Measurements from ENCODE around the gene PTPRN2.

- no peak for TF ChIP-seq POLR2A (IDR thresholded peaks at IDR 0.05; ENCODE audit: insufficient read depth in 1 of 2, low read depth in 2 of 2, low read length in 2 of 2)
- TF ChIP-seq CTCF (CRISPR knock-in tag; IDR thresholded peaks at IDR 0.05), result no peak
- TF ChIP-seq TBP (CRISPR knock-in tag; IDR thresholded peaks at IDR 0.05), result no peak
Observed at GRCh38 chr7:158251061-158251965, 336.3 kb downstream of the PTPRN2 start.
